GM18951 (cell line): ENCODE data around the gene SLC7A1.

Source experiments
- POLR2A ChIP-seq: IDR thresholded peaks from 4 replicates; pipeline ENCODE4 v1.6.1; 2011; ENCODE audit warnings: mild to moderate bottlenecking; ENCODE audit not compliant: insufficient read length, insufficient read depth; ENCODE audit errors: extremely low read depth
- in situ Hi-C: fragments of 300-500 bp; cut with MboI; formaldehyde crosslinking; loops from one replicate; pipeline ENCODE4 v1.12.0; 2022; ENCODE audit warnings: low sequenced_read_pairs, mixed read lengths, inconsistent platforms; ENCODE audit not compliant: unreplicated experiment

The SLC7A1 gene

DNA sequence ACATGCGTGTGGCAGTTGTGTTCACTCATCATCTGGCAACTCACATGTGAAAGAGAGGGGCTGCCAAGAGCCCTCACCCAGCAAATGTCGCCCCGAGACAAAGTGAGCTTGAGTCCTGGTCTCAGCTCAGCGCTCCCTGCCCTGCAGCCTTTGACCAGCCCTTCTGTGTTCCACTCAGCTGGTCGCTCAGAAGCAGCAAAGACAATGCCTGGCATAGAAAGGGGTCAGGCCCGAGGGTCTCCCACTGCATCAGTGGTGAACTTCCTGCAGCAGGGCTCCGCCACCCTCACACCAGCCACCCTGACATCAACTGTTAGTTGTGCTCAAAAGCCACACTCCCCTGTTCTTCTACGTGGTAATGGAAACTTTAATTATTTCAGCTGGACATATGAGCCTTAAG, 68.0 kb downstream of the SLC7A1 start:
- no peak for TF ChIP-seq POLR2A
- in situ Hi-C loops = no loop called here

- in situ Hi-C loops = no loop called here
- no peak for TF ChIP-seq POLR2A
Measured at GRCh38 chr13:29526741-29527140, 68.7 kb downstream of the SLC7A1 start.

GRCh38 chr13:29525757-29526156, 69.7 kb downstream of the SLC7A1 start:
- in situ Hi-C loops = no loop called here
- TF ChIP-seq POLR2A = no peak

GRCh38 chr13:29524641-29525040, 70.8 kb downstream of the SLC7A1 start:
- in situ Hi-C loops = loop anchor here (25.0 kb wide), 2 partner anchors 188 to 563 kb away; no protein-coding TSS in a partner anchor
- TF ChIP-seq POLR2A = no peak

DNA sequence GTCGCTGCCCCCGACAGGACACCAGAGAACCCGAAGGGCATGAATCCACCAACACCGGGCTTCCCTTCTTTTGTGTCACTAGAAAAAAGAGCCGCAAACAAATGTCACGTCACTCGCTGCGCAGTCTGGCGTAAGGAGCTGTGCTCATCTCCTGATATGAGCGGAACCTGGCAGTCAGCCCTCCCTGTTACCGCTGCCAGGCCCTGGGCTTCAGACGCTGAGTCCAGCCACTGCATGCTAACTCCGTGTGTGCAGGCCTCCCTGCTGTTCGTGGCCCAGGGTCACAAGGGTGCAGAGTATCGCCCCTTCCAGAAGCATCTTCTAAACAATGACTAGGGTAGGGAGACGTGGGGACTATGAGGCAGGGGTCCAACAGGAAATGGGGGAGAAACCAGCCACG, 71.3 kb downstream of the SLC7A1 start:
- TF ChIP-seq POLR2A = no peak
- in situ Hi-C loops = loop anchor here (25.0 kb wide), 2 partner anchors 188 to 563 kb away; no protein-coding TSS in a partner anchor

DNA sequence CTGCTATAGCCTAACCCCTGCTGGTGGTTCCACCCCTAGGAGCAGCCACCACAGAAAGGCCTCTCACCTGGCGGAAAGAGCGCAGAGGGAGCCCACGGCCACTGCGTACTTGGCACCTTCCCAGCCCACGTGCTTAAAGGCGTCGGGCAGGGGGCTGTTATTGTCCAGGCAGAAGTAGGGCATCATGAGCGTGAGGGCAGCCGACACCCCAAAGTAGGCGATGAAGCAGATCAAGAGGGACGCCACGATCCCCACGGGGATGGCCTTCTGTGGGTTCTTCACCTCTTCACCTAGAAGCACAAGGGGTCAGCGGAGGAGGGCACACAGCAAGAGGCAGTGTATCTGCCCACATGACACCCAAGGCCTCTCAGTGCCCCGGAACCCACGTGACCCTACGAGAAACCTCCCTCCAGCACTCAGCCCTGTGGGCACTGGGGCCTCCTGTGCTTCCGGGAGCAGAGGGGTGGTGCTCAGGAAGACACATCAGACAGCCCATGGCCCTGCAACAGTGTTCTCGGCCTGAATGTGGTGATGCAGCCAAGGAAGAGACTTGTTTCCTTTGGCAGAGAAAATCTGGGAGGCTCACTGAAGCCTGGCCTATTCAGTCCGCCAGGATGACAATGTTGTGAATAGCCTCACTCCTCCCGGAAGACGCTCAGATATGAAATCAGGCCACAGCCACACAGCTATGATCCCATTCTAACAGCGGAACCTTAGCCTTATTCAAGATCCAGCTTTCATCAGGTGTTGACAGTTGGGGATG, 72.1 kb downstream of the SLC7A1 start:
- in situ Hi-C loops = loop anchor here (25.0 kb wide), 2 partner anchors 189 to 564 kb away; no protein-coding TSS in a partner anchor
- TF ChIP-seq POLR2A = no peak

DNA sequence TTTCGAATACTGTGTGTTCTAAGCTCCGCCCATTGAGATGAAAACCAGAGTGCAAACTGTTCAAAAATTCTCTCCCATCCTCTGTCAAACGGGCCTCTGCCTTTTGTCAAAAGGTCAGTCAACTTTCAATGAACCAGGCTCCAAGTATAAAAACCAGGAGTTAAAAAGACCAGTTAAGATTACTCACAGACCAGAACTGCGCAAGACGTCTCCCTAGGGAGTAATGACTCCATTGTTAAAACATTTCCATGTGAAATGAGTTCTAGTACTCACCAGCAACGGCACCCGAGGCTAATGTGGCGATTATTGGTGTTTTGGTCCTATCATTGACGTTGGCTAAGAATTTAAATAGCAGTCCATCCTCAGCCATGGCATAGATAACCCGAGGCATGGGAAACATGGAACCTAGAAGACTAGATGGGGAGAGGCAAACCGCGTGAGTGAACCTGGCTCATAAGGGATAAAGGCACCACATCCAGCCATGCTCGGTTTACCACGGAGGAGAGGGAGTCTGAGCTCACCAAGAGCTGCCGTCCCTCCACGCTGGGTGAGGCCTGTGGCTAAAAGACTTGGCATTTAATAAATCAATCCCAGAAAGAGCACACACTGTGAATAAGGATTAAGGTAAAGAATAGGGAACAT, 73.3 kb downstream of the SLC7A1 start:
- in situ Hi-C loops = loop anchor here (25.0 kb wide), 2 partner anchors 190 to 565 kb away; no protein-coding TSS in a partner anchor
- TF ChIP-seq POLR2A = no peak

DNA sequence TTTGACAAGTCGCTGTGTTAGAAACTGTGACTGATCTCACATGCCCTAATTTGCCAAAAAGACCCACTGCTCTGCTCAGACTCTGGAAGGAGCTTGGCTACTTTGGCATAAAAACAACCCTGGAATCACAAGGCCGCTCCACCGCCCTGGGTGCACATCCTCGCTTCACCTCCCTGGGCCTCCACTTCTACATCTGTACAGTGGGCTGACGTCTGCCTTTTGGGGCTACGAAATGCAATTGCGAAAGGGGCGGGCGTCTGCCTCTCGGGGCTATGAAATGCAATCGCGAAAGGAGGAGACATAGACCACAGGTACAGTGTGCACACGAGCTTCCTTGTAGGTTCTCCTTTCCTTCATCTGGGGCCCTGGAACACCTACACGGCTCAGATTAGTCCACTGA, 74.2 kb downstream of the SLC7A1 start:
- no peak for TF ChIP-seq POLR2A
- in situ Hi-C loops = loop anchor here (25.0 kb wide), 2 partner anchors 191 to 566 kb away; no protein-coding TSS in a partner anchor

GRCh38 chr13:29520671-29521070, 74.8 kb downstream of the SLC7A1 start:
- in situ Hi-C loops = loop anchor here (25.0 kb wide), 2 partner anchors 192 to 567 kb away; no protein-coding TSS in a partner anchor
- no peak for TF ChIP-seq POLR2A

DNA sequence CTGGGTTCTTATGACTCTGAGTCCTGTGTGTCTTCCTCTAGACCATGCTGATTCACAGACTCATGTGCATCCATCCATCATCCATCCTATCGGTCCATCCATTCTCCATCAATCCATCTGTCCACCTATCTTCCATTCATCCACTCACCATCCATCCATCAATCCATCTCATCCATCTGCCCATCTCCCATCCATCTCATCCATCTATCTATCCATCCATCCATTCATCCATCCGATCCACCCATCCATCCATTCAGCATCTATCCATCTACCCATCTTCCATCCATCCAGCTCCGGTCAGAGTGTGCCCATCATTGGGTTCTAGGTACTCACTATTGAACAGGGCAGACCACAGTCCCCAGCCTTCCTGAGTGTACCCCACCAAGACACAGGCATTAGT, 75.6 kb downstream of the SLC7A1 start:
- in situ Hi-C loops = loop anchor here (25.0 kb wide), 2 partner anchors 192 to 567 kb away; no protein-coding TSS in a partner anchor
- TF ChIP-seq POLR2A = no peak

- in situ Hi-C loops = loop anchor here (25.0 kb wide), 2 partner anchors 195 to 570 kb away; no protein-coding TSS in a partner anchor
- TF ChIP-seq POLR2A = no peak
Measured at GRCh38 chr13:29516880-29517279, 78.6 kb downstream of the SLC7A1 start.

DNA sequence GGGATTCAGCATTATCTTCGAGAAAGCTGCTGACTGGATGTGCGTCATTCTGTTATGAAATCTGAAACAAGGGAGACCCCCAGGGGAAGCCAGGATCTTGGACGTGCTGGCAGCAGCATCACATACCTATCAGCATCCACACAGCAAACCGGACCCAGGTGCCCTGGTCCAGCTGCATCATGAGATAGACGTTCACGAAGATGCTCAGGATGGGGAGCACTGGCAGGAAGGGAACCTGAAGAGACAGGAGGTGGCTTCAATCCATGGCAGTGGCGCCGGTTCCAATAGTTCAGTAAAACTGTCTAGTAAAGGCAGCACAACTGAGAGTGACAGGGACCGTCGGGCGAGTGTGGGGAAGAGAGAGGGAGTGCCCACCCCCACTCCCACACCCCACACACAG, 79.5 kb downstream of the SLC7A1 start:
- in situ Hi-C loops = loop anchor here (25.0 kb wide), 2 partner anchors 196 to 571 kb away; no protein-coding TSS in a partner anchor

GRCh38 chr13:29515372-29515771, 80.1 kb downstream of the SLC7A1 start:
- in situ Hi-C loops = loop anchor here (25.0 kb wide), 2 partner anchors 197 to 572 kb away; no protein-coding TSS in a partner anchor
- no peak for TF ChIP-seq POLR2A

More for the DNA sequence above, 79.5 kb downstream of the SLC7A1 start:
- TF ChIP-seq POLR2A = no peak

DNA sequence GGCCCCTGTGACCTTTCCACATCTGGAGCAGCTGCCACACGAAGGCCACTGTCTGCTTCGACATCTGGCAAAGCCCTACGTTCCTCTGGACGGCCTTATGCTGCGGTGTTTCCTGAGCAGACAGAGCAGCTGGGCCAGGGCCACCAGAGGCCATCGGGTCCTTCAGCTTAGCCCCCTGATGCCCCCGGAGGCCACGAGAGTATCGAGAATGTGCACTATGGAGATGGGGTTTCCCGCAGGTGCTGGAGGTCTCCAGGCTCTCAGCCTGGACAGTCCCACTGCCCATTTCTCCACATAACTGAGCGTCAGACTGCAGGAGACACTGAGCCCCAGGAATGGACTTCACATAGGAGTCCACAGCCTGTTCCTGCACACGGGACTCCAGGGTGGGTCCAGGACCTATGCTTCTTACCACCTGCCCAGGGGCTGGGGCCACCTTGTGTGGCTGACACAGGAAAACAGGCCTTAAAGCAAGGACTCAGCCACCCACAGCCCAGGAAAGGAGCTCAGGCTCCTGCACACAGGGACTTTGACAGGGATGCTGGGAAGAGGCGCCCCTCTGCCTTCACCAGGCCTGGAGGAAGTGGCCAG, 80.7 kb downstream of the SLC7A1 start:
- in situ Hi-C loops = loop anchor here (25.0 kb wide), 2 partner anchors 197 to 572 kb away; no protein-coding TSS in a partner anchor

More for the DNA sequence above, 80.7 kb downstream of the SLC7A1 start:
- TF ChIP-seq POLR2A = no peak
